ENCODE data around the gene ZSCAN31. TPM values are rescaled to one million over a fixed set of nuclear protein-coding genes. Genes with fewer than 3 reads are reported as not detected.

ZSCAN31 gene
- total and polyA plus RNA-seq, 9 of the 15 experiments (the other 6 are each of a cell fraction or from before 2014, with no cell fraction given) = 3.9 to 12.1 (median 7.0) TPM

GRCh38 chr6:28351493-28351925, 15.6 kb upstream of the ZSCAN31 start (continued):
- peak; percentile 63; the same call in 1 of the 2 replicates for TF ChIP-seq NCOA1 (IDR thresholded peaks at IDR 0.05; ENCODE audit: low read depth)
- peak; percentile 56; the same call in 1 of the 2 replicates for TF ChIP-seq KHSRP (IDR thresholded peaks at IDR 0.05)
- TF ChIP-seq ZNF395 (CRISPR knock-in tag; IDR thresholded peaks at IDR 0.05) = peak; percentile 10; the same call in 1 of the 2 replicates
- peak; percentile 92 for TF ChIP-seq NBN (IDR thresholded peaks at IDR 0.05; ENCODE audit: low read depth)
- TF ChIP-seq ARID4B (CRISPR knock-in tag; IDR thresholded peaks at IDR 0.05) = no peak
- TF ChIP-seq E4F1 (CRISPR knock-in tag; IDR thresholded peaks at IDR 0.05; ENCODE audit: borderline replicate concordance) = no peak
- no peak for TF ChIP-seq FOXA3 (CRISPR knock-in tag; conservative IDR thresholded peaks at IDR 0.05 in 1 of 2, IDR thresholded peaks at IDR 0.05 in 1 of 2)
- peak; percentile 94 for TF ChIP-seq ZNF316 (IDR thresholded peaks at IDR 0.05)
- no peak for TF ChIP-seq ZNF830 (CRISPR knock-in tag; IDR thresholded peaks at IDR 0.05)
- TF ChIP-seq EHMT2 (IDR thresholded peaks at IDR 0.05) = peak; percentile 88
- TF ChIP-seq TRIM28 (IDR thresholded peaks at IDR 0.05) = no peak
- no peak for TF ChIP-seq EGR1 (conservative IDR thresholded peaks at IDR 0.05)
- TF ChIP-seq HINFP (tag; conservative IDR thresholded peaks at IDR 0.05; ENCODE audit: low read depth) = peak; percentile 81
- no peak for TF ChIP-seq CREBBP (IDR thresholded peaks at IDR 0.05; ENCODE audit: low read depth, low read length)
- TF ChIP-seq LARP7 (IDR thresholded peaks at IDR 0.05) = peak; percentile 99
- no peak for TF ChIP-seq ZFP91 (CRISPR knock-in tag; IDR thresholded peaks at IDR 0.05)

All from K562 (cell line).